G401.6 (cell line): ENCODE data around the gene TRIM28.

Experiments used
- FAIRE-seq: peaks from 2 replicates; lab custom pipeline; 2012; peaks lifted over from hg19 to GRCh38; lab: Jason Lieb, UNC

The TRIM28 gene

DNA sequence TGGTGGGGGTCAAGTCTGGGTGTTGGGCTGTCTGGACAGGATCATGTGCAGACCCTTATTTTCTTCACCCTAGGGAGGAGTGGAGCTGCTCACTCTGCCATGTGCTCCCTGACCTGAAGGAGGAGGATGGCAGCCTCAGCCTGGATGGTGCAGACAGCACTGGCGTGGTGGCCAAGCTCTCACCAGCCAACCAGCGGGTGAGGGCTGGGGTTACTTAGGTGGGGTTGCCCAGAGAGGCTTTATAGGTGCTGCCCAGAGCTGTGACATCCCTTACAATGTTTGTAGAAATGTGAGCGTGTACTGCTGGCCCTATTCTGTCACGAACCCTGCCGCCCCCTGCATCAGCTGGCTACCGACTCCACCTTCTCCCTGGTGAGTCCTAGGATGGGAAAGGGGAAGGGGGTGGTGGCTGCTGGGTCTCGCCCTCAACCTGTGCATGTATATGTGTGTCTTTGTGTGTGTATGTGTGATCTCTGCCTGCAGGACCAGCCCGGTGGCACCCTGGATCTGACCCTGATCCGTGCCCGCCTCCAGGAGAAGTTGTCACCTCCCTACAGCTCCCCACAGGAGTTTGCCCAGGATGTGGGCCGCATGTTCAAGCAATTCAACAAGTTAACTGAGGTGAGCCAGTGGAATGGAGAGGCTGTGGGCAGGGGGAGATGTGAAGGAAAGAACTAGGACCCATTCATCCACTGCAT is 5.9 kb downstream of the TRIM28 start:
- FAIRE-seq: no peak

DNA sequence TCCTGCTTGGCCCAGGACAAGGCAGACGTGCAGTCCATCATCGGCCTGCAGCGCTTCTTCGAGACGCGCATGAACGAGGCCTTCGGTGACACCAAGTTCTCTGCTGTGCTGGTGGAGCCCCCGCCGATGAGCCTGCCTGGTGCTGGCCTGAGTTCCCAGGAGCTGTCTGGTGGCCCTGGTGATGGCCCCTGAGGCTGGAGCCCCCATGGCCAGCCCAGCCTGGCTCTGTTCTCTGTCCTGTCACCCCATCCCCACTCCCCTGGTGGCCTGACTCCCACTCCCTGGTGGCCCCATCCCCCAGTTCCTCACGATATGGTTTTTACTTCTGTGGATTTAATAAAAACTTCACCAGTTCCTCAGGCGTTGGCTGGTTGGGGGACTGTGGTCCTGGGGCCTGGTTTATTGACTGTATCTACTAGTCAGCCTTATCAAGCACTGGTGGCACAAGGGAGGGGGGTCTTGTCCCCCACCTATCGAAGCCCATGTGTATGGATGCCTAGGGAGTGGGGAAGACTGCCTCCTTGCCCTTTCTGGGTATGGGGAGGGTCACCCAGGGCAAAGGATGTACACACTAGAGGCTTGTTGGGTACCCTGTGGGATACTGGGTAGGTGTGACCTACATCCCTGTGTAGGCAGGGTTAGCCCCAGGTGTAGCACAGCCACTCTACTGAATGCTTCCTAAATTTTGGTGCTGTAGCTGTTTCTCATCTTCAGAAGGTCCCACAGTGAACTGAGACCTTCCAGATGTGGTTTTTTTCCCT is 6.7 kb downstream of the TRIM28 start:
- no peak for FAIRE-seq

DNA sequence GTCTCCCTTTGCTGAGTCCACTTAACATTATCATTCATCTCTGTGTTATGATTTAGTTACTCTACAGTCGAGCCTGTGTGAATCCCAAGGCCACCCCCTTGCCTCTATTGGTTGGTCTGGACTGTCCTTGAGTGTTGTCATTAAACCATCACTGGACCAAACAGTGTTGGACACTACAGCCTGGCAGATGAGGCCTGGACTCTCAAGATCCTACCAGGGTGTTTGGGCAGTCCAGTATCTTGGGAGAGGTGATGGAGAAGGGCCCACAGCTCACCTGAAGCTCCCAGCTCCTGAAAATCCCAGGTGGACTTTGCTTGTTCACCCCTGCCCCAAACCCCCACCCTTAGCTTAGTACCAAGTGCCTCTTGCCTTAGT is 7.2 kb downstream of the TRIM28 start:
- no peak for FAIRE-seq

DNA sequence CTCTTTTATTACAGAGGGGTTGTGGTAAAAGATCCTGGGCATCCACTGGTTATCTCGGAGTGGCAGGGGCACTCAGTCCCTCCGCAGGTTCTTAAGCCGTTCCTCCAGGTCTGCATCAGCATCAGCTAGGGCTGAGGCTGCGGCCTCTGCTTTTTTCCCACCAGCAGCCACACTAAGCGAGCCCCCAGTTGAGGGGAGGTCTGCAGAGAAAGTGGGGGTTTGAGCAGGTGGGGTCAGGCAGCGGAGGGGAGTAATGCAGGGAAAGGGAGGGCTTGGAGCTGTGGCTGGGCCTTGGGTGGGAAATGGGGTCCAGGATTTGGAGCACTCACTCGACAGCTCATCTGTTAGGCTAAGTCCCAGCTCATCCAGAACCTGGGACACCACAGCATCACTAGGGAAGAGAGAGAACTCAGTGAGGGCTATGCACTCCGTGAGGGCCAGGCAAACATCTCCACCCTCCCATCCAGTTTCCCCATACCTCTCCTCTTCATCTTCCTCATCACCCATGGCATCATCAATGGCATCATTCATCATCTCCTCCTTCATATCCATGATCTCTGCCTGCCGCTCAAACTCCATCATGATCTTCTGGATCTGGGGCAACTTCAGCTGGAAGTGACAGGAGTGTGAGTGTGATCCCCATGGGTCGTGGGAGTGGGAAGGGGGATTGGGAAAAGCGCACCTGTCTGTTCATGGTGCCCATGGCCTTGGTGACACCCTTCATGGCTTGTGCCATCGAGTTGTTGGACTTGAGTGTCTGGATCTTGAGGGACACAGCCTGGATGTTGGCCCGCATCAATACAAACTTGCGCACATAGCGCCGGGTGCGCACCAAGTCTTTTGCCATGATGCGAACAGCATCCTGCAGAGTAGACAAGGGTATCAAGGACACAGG is 8.0 kb downstream of the TRIM28 start:
- FAIRE-seq: no peak

DNA sequence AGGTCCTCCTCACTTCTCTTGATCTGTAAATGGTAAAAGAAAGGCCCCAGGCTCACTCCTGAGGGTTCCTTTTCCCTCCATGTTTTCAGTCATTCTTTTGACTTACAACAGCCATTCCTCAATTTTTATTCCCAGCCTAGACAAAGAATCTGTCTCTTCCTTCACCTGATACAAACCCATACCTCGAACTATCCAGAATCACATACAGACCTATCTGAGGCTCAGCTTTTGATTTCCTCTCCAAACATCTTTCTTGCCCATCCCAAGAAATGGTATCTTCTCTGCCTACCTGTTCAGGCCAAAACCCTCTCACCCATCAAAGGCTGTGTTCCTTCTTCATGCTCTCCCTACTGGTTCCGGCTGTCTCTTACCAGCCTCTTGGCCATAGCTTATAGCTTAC is 8.8 kb downstream of the TRIM28 start:
- FAIRE-seq: no peak

DNA sequence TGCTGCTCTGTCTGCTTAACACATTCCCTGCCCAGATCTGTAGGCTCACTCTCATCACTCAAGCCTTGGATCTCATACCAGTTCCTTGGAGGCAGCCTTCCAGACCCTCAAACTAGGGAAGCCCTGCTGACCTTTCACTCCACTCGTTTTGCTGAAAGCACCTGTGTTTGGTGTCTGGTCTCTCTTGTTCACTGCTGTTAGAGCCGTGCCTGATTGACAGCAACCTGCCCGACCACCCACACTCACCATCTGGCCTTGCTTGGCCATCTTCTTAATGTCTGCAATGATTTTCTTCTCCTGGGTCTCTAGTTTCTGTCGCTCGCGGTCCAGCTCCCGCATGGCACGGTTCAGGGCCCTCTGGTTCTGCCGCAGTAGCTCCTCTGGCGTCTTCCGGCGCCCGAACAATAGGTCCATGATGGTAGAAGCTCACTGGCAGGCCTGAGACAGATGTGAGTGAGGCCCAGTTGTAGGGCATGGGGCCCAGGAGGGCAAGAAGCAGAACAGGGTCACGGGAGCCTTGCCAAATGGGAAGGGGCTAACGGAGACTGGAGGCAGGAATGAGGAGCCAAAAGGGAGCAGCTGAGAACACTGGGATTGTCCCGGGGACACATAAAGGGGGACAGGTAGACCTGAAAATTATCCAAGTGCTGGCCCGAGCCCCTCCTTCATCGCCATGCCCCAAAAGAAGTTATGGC is 10.1 kb downstream of the TRIM28 start:
- FAIRE-seq: no peak

DNA sequence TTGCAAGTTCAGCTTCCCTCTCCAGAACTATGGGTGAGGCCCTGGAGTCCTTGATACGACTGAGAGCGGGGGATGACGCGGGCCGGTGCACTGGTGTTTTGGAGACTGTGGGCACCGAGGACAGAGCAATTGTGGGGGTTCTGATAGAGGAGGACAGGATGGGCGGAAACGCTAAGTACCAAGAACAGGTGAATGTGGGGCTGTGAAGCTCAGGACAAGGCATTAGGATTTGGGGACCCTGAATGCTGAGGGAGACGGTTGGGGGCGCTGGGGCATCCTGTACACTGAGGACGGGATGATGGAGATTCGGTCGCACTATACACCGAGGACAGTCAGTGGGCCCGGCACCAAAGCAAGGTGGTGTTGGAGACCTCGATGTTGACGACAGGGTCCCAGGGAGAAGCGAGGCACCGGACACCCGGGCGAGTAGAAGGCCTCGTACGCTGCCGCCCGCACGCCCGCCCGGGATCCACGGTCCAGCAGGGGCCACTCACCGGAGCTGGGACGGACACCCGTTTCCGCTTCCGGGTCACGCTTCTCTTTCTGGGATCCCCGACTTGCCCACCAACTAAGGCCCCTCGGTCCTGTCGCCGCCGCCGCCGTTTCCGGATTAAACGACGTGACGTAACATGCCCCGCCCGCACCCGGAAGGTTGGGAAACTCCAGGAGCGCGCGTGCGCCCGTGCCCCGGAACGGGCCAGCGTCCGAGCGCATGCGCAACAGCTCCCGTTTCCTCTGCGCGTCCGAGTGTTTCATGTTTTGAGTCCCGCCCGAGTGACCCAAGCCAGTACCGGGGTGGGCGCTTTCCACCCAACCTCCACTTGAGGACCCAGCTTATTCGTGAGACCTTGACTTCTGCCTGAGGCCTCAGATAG is 10.9 kb downstream of the TRIM28 start, which contains the start of gene CHMP2A:
Gene CHMP2A (minus strand): TSS at position 612 of the 875 bp plus-strand sequence. CDS start 893 bp downstream, outside the sequence.
- peak; percentile 96 for FAIRE-seq

DNA sequence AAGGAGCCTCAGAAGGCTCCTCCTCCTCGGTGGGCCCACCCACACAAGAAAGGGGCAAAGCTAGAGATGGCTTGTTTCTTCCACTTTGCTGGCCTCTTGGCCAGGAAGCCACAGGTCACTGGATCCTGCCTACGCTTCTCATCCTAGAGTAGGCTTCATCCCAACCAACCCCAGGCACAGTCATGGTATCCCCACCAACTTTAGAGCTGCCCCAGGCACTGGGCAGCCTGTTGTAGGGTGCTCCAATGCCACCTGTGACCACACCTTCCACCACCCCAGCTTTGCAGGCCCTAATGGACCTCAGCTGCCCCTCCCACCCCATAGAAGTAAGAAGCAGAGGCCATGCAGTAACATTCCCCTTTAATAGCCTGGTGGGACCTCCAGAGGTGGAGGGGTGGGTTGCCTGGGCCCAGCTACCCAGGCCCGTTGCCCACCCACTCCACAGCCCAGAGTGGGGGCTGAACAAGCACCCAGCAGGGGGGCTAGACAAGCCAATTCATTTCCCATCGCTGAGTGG is 11.6 kb downstream of the TRIM28 start:
- FAIRE-seq: no peak

DNA sequence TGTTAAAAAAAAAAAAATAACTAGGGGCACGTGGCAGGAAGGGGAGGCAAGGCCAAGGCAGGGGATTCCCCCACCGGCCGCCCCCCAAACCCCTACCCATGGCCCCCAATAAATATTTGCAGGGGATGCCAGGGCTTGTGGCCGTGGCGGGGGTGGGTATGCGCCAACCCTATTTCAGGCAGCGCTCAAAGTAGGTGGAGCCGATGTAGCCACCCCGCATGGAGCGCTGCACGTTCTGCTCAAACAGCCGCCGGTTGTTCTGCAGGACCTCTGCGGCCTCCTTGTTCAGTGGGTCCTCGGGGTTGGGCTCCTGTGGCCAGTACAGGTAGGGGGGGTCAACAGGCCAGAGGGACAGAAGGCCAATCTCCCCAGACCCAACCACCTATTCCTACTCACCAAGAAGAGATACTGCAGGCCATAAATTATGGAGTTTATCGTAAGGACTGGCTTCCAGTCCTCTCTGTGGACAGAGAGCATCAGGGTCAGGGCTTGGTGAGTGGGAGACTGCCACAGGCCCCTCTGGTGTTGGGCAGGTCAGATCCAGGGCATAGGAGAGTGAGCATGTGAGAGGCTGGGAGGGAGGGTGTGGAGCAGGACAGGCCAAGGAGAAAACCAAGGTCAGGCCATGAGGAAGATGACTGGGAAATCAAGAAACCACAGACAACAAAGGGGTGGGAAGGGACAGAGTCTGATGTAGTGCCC is 12.2 kb downstream of the TRIM28 start:
- no peak for FAIRE-seq

DNA sequence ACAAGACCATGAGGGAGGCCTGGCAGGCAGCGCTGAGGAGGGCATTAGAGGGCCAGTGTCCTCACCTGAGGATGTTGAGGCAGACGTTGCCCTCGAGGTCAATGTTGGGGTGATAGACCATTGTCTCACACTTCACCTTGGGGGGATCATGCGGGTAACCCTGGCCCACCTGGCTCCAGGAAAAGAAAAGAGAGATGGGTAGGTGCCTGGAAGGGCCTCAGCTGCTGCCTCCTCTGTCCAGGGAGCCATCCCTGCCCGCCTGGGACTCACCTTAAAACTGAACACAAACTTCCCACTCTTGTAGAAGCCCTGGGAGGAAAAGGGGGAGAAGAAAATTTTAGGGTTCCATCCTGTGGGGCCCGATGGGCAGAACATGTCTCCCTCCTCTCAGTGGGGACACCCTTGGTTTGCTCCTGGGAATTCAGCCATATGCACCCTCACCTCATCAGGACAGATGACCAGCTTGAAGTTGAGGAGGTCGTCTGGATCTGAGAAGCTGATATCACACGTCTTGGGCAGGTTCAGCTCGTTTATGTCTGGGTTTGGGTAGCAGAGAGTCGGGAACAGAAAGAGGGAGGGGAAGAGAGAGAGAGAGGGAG is 12.9 kb downstream of the TRIM28 start:
- no peak for FAIRE-seq

DNA sequence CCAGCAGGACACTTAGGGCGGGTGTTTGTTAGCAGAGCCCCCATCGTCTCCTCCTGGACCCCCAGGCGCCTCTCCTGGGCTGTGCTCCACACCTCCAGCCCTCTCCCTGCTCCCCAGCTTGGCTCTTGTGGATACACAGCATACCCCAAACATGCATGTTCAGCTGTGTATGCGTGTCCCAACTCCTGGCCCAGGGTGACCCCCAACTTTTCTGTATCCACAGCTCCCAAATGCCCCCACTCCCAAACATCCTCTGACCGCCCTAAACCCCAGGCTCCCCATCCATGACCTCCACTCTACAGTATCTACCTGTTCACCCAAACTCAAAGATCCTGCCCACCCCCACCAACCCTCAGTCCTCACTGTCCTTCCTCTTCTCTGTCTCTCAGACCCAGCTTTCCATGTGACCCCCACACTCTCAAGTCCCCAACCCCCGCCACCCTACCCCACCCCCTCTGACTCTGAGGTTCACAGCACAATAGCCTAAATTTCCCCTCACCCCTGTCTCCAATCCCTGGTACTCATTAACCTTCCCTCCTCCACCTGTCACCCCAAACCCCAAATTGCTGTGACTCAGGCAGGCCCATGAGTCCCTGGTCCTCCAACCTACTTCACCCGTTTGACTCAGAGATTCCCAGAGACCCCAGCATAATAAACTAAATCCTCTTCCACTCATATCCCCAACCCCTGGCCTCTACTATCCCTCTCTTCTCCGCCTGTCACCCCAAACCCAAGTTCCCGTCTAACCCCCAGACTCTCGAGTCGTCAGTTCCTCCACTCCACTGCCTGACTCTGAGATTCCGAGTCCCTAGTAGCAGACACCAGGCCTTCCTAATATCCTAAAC is 13.6 kb downstream of the TRIM28 start:
- FAIRE-seq: no peak

DNA sequence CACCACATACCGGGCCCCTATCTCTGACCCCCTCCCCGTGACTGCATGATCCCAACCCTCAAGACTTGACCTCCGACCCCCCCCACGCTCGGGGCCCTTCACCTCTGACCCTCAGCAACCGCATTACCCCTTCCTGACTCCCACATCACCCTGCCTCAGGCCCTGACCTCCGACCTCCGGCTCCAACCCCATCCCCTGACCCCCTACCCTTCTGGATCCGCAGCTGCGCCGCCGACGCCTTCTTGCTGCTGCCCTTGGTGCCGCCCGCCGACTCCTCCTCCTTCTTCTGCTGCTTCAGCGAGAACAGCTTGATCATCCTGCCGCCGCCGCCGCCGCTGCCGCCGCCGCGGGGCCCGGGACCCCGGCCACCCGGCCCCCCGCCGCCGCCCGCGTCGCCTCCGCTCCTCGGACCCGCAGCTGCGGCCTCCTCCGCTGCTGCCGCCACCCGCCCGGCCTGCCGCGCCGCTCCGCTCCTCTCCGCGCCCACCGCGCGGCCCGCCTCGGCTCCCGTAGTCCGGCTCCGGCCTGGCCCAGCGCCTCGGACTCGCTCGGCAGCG is 14.3 kb downstream of the TRIM28 start, which contains the start of gene UBE2M:
Gene UBE2M (minus strand): TSS at position 546 of the 557 bp plus-strand sequence. CDS start 230 bp downstream, at position 316.
- no peak for FAIRE-seq

DNA sequence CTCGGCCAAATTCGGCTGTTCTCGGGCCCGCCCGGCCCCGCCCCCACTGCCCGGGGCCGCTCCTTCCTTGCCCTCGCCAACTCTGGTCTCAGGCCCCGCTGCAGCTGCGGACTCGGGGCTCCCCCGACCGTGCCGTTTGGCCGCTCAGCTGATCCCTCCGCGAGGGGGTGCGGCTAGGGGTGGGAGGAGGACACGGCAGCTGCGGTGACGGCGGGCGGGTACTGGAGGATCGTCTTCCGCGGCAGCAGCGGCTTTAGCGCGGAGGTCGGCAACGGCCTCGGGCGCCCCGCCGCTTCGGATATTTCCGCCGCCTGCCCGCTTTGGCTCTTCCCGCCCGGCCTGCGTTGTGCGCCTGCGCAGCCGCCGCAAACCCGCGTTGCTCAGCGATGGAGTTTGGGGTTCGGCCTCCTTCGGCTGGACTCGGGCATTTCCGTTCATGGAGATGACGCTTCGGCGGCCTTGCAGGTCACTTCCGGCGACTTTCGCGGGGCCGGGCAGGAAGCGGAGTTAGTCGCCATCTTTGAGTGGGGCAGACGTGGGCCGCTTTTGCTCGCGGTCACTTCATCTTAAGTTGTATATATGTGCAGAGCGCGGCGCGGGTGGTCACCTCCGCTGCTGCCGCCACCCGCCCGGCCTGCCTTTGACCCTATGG is 14.9 kb downstream of the TRIM28 start:
- FAIRE-seq: peak; percentile 98

DNA sequence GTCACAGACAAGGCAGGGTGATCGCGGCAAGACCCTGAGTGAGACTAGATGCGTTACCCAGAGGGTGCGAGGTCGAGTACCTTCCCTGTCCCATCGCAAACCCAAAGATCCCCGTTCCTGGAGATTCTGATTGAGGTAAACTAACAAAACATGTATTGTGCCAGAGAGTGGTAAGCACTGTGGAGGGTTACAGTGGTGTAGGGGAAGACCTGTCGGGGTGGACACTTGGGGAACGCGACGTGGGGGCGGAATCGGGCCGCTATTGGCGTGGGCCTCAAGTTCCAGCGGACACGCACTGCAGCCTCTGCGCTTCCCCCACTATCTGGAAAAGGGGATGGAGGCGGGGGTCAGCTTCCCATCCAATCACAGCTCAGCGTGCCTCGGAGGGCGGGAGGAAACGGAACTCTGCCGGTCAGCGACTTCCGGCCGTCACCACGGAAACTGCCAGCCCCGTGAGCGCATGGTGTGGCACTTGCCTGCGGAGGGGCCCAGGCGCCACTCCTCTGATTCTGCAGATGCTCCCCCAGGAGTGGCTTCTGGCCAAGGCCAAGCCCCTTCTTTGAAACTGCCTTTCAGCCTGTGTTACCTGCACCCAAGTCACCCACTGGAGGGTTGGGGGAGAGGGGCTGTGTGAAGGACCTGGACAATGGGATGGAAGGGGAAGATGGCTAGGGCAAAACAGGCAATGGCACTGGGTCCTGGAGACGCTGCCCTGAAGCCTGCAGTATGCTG is 15.6 kb downstream of the TRIM28 start:
- FAIRE-seq: peak; percentile 95

DNA sequence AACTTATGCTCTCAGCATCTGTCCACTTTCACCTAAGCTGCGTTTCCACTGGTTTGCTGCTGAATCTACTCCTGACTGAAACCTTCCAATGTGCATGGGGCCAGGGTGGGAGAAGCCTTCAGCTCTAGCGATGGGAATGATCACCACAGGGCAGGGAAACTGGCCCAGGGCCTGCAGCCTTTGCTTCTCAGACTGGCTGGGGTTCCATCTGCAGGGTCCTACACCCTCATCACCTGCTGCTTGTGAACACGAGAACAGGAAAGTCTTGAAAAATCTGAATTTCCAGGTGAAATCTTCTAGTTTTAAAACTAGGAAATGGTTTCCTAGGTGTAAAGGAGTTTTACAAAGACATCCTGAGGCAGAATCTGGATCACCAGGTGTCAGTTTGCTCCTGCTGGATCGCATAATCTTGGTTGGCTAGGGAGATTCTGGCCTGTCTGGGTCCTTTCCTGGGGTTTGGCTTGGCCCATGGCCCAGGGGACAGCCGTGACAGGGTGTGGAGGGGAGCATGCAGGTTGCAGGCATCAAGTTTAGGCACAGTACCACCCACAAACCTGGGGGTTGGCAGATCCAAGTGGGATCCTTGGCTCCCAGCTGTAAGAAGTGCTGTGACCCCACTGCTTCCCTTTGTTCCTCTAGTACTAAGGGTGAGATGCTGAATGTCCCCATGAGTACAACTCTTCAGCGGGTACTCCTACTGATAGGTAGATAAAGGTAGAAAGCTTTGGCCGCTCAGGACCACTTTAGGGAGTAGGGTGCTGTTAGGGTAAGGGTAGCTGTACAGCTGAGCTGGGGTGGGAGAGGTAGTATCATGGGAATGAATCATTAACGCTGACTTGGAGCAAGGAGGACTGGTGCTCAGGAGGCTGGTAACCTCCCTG is 16.4 kb downstream of the TRIM28 start:
- FAIRE-seq: no peak

DNA sequence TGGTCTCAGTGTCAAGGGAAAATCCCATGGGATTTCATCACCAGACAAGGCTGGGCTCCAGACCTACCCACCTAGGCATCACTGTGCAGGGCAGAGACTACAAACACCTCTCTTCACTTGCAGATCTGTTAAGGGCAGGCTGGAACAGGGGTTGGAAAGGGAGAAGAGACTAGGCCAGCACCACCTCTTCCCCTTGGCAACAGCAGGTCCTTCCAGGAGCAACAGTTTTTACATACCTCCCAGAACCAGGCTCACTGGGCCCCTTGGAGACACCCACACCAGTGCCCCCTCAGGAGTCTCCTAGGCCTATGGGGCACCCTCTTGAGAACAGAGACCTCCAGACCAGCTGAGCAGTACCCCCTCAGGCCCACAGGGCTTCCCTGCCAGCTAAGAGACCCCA is 17.1 kb downstream of the TRIM28 start:
- FAIRE-seq: no peak
